ENCODE results near the gene HIGD1C. TPM values are rescaled to one million over a fixed set of nuclear protein-coding genes. Genes with fewer than 3 reads are reported as not detected.
"Not testable (repeated sequence)": the region's sequence is repeated elsewhere in the genome, so short reads cannot be mapped to it uniquely, and the experiment has no call there.

Gene HIGD1C
- polyA plus RNA-seq, 1 experiment: not detected

- CTCF ChIA-PET: no interaction called here
- Histone ChIP-seq H3K36me3 (ENCODE audit: control insufficient read depth, insufficient read depth, low read length) (no peaks in the 10 kb centered on the region), H3K4me3 (ENCODE audit: low read depth, low read length) (no peak overlapping the region), H3K27me3 (ENCODE audit: control insufficient read depth, insufficient read depth, low read length) (no peaks in the 10 kb centered on the region)
- DNase-seq (ENCODE audit: low read depth): no peak
- POLR2A ChIA-PET: no interaction called here
- TF ChIP-seq CTCF (IDR thresholded peaks at IDR 0.05; ENCODE audit: insufficient read depth, low read depth, low read length): no peak
Observed at GRCh38 chr12:50953047-50953446, 703 bp downstream of the HIGD1C start.

GRCh38 chr12:50954789-50955188 is 2.4 kb downstream of the HIGD1C start:
- POLR2A ChIA-PET; H3K36me3 ChIP-seq (ENCODE audit: control insufficient read depth, insufficient read depth, low read length); H3K4me3 ChIP-seq (ENCODE audit: low read depth, low read length); H3K27me3 ChIP-seq (ENCODE audit: control insufficient read depth, insufficient read depth, low read length); DNase-seq (ENCODE audit: low read depth); CTCF ChIA-PET: not testable (repeated sequence)

- H3K27me3 ChIP-seq (ENCODE audit: control insufficient read depth, insufficient read depth, low read length): no peaks in the 10 kb centered on the region
- H3K4me3 ChIP-seq (ENCODE audit: low read depth, low read length): no peak overlapping the region
- H3K36me3 ChIP-seq (ENCODE audit: control insufficient read depth, insufficient read depth, low read length): no peaks in the 10 kb centered on the region
- ChIA-PET POLR2A (no interaction called here), CTCF (no interaction called here)
- TF ChIP-seq CTCF (IDR thresholded peaks at IDR 0.05; ENCODE audit: insufficient read depth, low read depth, low read length): no peak
- no peak for DNase-seq (ENCODE audit: low read depth)
Observed at GRCh38 chr12:50955288-50955687, 2.9 kb downstream of the HIGD1C start.

- Histone ChIP-seq H3K27me3 (ENCODE audit: control insufficient read depth, insufficient read depth, low read length) (no peaks in the 10 kb centered on the region), H3K36me3 (ENCODE audit: control insufficient read depth, insufficient read depth, low read length) (no peaks in the 10 kb centered on the region), H3K4me3 (ENCODE audit: low read depth, low read length) (no peak overlapping the region)
- no peak for DNase-seq (ENCODE audit: low read depth)
- no peak for TF ChIP-seq CTCF (IDR thresholded peaks at IDR 0.05; ENCODE audit: insufficient read depth, low read depth, low read length)
- CTCF ChIA-PET: no interaction called here
- POLR2A ChIA-PET: no interaction called here
Observed at GRCh38 chr12:50955697-50956096, 3.4 kb downstream of the HIGD1C start.

GRCh38 chr12:50960130-50960529 is 7.8 kb downstream of the HIGD1C start:
- ChIA-PET POLR2A (no interaction called here), CTCF (interaction anchor here (0.7 kb wide), 1 partner anchor 11 kb away, joined by 4 read pairs; no protein-coding TSS in a partner anchor)
- Histone ChIP-seq H3K4me3 (ENCODE audit: low read depth, low read length) (no peak overlapping the region), H3K36me3 (ENCODE audit: control insufficient read depth, insufficient read depth, low read length) (no peaks in the 10 kb centered on the region), H3K27me3 (ENCODE audit: control insufficient read depth, insufficient read depth, low read length) (no peaks in the 10 kb centered on the region)
- DNase-seq (ENCODE audit: low read depth): no peak
- no peak for TF ChIP-seq CTCF (IDR thresholded peaks at IDR 0.05; ENCODE audit: insufficient read depth, low read depth, low read length)

GRCh38 chr12:50961708-50962107 is 9.4 kb downstream of the HIGD1C start:
- DNase-seq (ENCODE audit: low read depth): no peak
- CTCF ChIA-PET: no interaction called here
- Histone ChIP-seq H3K36me3 (ENCODE audit: control insufficient read depth, insufficient read depth, low read length) (no peaks in the 10 kb centered on the region), H3K27me3 (ENCODE audit: control insufficient read depth, insufficient read depth, low read length) (no peaks in the 10 kb centered on the region), H3K4me3 (ENCODE audit: low read depth, low read length) (no peak overlapping the region)
- TF ChIP-seq CTCF (IDR thresholded peaks at IDR 0.05; ENCODE audit: insufficient read depth, low read depth, low read length): no peak
- POLR2A ChIA-PET: no interaction called here

Measured in BJ (cell line).